HG03565 (cell line): ENCODE data around the gene DAGLB.
"Not testable (repeated sequence)": the region's sequence is repeated elsewhere in the genome, so short reads cannot be mapped to it uniquely, and the experiment has no call there.

Source experiments
- ATAC-seq: cut with Tn5 transposase; IDR thresholded peaks from one replicate; pipeline ENCODE4 v1.9.1; 2021; ENCODE audit warnings: mild to moderate bottlenecking, moderate library complexity; ENCODE audit not compliant: unreplicated experiment

Gene DAGLB

DNA sequence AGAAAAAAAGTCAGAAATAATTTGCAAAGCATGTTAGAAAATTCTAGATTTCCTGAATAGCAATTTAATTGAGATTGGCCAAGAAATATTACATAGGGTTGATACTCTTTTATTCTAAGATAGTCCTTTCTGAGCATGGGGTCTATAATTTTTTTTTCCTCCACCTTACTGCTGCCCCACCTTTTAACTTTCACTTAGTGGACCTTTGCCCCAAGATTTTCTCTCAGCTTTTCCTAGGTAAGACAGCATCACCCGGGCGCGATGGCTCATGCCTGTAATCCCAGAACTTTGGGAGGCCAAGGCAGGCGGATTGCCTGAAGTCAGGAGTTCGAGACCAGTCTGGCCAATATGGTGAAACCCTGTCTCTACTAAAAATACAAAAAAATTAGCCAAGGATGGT is 69.2 kb downstream of the DAGLB start:
- ATAC-seq = not testable (repeated sequence)

DNA sequence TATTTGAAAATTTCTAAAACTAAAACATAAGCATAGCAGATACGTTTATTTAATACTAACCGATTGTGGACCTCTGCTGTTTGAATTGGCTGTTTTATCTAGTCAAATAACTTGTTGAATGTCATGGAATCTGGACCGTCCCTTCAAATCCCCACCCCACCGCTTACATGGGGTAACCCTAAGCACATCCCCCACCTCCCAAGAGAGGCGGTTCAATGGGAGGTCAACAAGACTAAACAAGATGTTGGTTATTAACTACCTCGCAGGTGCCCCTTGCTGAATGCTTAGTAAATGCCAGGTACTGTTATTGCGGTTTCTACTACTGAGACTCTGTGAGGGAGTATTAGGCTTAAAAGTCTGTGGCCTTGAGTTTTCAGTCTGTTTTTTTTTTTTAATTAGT is 70.9 kb downstream of the DAGLB start:
- no peak for ATAC-seq

DNA sequence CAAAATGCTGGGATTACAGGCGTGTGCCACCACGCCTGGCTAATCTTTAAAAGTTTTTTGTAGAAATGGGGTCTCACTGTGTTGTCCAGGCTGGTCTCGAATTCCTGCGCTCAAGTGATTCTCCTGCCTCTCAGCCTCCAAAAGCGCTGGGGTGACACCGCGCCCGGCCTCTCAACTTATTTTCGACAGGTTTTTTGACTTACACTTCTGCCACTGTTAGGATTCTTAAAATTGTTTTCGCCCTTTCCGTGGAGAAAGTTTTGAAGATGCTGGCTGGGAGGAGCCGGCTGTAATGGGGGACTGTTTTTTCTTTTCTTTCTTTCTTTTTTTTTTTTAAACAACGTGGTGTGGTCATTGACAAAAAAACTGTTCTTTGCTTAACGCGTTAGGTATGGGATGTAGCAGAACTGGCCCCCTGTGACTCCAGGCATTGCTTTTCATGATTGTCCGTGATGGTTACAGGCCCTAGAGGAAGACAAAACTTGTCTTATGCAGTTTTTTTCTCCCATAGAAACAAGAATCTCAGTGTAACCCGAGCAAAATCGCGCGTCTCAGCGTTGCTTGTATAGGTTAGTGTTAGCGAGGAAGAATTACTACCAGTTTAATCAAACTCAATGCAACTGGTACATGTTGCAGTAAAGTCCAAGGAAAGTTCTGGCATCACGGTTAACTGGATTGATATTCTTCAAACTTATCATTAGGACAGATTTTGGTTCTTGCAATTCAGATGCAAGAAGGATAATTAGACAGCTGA is 72.2 kb downstream of the DAGLB start:
- ATAC-seq = no peak

DNA sequence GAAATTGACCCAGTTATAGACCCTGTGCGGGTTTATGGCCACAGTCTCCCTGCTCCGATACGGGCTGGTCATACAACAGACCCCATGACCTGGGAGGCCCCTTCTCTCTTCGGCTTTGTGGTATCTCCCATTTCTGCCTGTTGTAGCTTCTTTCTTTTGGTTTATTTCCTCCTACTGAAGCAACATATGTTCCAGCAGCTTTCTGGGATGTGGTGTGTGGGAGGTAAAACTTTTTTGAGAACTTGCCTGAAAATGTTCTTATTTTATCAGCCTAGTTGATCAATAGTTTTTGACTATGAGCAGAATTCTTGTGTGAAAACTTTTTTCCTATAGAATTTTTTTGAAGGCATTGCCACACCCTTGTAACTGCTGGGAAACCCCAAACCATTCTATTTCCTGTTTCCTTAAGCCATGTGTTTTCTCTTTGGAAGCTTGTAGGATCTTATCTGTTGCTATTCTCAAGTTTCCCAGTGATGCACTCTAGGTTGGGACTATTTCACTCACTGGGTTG is 80.0 kb downstream of the DAGLB start:
- no peak for ATAC-seq

DNA sequence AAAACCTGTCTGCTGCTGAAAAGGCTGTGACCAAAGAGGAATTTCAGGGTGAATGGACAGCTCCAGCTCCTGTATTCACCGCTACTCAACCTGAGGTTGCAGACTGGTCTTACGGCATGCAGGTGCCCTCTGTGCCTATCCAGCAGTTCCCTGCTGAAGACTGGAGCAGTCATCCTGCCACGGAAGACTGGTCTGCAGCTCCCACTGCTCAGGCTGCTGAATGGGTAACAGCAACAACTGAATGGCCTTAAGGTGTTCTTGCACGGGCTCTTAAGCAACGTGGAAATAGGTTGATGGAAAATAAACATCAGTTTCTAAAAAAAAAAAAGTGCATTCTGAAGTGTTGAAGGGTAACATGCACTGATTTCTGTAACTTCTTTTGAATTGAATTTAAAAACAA is 82.3 kb downstream of the DAGLB start:
- ATAC-seq = no peak

DNA sequence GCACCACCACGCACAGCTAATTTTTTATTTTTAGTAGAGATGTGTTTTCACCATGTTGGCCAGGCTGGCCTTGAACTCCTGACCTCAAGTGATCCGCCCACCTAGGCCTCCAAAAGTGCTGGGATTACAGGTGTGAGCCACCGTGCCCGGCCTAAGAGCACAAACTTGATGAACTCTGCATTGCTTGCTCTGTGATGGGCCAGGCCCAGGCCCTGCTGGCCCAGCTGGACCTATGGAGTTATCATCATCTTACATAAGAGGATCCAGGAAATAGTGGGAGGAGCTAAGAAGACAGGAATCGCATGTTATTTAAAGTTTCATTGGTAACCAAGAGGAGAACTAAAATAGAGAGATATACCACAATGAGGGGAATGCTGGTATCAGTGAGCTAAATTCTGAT is 86.9 kb downstream of the DAGLB start:
- ATAC-seq = no peak

DNA sequence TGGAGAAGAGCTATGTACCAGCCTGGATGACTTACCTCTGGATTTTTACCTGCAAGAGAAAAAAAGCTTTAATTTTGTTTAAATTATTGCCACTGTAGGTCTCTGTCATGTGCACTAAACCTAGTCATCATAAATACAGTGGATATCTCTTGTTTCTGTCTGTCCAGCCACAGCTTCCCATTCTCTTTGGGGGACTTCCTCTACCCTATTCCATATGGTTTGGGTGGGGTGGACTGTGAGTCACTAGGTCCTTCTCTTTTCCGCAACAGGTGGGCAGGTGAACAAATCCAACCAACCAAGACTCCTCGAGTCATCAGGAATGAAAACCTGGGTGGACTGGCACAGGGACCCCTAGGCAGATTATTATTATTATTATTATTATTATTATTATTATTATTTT is 88.0 kb downstream of the DAGLB start:
- ATAC-seq = no peak
